ENCODE measurements around the gene ERAL1. TPM values are rescaled to one million over a fixed set of nuclear protein-coding genes. Genes with fewer than 3 reads are reported as not detected.

The ERAL1 gene
- total and polyA plus RNA-seq, 2 of the 8 experiments (the other 6 are each of a cell fraction or from before 2014, with no cell fraction given) = 67.8 to 122 TPM

DNA sequence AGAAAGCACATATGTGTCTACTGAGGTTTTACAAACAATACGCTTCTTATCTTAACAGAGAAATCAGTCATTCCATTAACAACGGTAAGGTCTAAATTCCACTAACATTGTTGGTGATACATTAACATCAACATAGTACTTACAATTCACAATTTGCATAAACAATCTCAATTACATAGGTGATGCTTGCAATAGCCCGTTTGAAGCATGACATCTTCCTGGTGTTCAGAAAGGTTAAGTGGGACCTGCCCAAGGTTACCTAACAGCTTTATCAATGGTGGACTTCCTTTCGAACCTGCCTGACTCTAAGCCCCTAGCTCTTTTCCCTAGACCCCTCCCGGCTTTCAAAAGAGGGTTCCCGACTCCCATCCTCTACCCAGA lies 12.9 kb upstream of the ERAL1 start (continued):
- TF ChIP-seq ATF3 (IDR thresholded peaks at IDR 0.05; ENCODE audit: insufficient read depth, low read depth, low read length) (no peak), MAX (IDR thresholded peaks at IDR 0.05) (no peak), HDAC6 (IDR thresholded peaks at IDR 0.05; ENCODE audit: low read depth, low read length) (no peak), KDM5A (IDR thresholded peaks at IDR 0.05; ENCODE audit: low read length) (no peak), TEAD4 (IDR thresholded peaks at IDR 0.05; ENCODE audit: low read depth, low read length) (no peak), EGR1 (IDR thresholded peaks at IDR 0.05; ENCODE audit: borderline replicate concordance, low read depth, low read length) (no peak), PHF8 (conservative IDR thresholded peaks at IDR 0.05; ENCODE audit: low read depth, low read length) (no peak)

Measured in H1 (cell line).